Sigmoid colon (tissue), 7 donors: ENCODE data around the gene TMEM181. TPM values are rescaled to one million over a fixed set of nuclear protein-coding genes. Genes with fewer than 3 reads are reported as not detected.
A peak's percentile ranks its signal among the peaks of the same experiment; 100 is the strongest.
"Not testable (repeated sequence)": the region's sequence is repeated elsewhere in the genome, so short reads cannot be mapped to it uniquely, and the experiment has no call there.

Experiments used
- DNase-seq: peaks from one replicate; pipeline ENCODE4 v3.0.0-alpha.2; 2019
- H3K27ac ChIP-seq, 4 donors: fragments of 200-600 bp; sonication (generic); one replicate each; pipeline ENCODE4 v1.5.1; 2016 to 2019; ENCODE audit warnings: mild to moderate bottlenecking in 1 of 4
- H3K27me3 ChIP-seq, 3 donors: fragments of 200-600 bp; sonication (generic); one replicate each; pipeline ENCODE4 v1.5.1; 2019; ENCODE audit warnings: mild to moderate bottlenecking in 1 of 3
- H3K36me3 ChIP-seq, 4 donors: fragments of 200-600 bp; sonication (generic); one replicate each; pipeline ENCODE4 v1.5.1; 2016 to 2019
- H3K4me1 ChIP-seq, 4 donors: fragments of 200-600 bp; sonication (generic); one replicate each; pipeline ENCODE4 v1.5.1; 2017 to 2019
- H3K4me3 ChIP-seq, 4 donors: fragments of 200-600 bp; sonication (generic); one replicate each; pipeline ENCODE4 v1.5.1; 2017 to 2019; ENCODE audit warnings: mild to moderate bottlenecking in 2 of 4, moderate library complexity in 1 of 4
- H3K9me3 ChIP-seq, 4 donors: fragments of 200-600 bp in 3 of 4; sonication (generic) in 3 of 4; one replicate each; pipeline versions ENCODE4 v1.5.1 to v1.6.1; 2013 to 2019
- CTCF ChIP-seq, 4 experiments: fragments of 450-650 bp in 3 of 4; fragments of 200-600 bp in 1 of 4; IDR thresholded peaks; one replicate each; pipeline ENCODE4 v1.5.1; 2016 to 2019; ENCODE audit warnings: antibody characterized with exemption in 4 of 4, mild to moderate bottlenecking in 3 of 4, moderate library complexity in 2 of 4
- EP300 ChIP-seq, 4 donors: sonication (generic); formaldehyde crosslinking; IDR thresholded peaks; one replicate each; pipeline ENCODE4 v1.6.1; 2017; ENCODE audit warnings: antibody characterized with exemption in 4 of 4
- POLR2A ChIP-seq, 2 donors: fragments of 450-650 bp; IDR thresholded peaks; one replicate each; pipeline ENCODE4 v1.6.1; 2016; ENCODE audit warnings: antibody characterized with exemption in 2 of 2, mild to moderate bottlenecking in 2 of 2, moderate library complexity in 2 of 2
- POLR2AphosphoS5 ChIP-seq, 4 donors: sonication (generic); formaldehyde crosslinking; IDR thresholded peaks; one replicate each; pipeline ENCODE4 v1.6.1; 2017; ENCODE audit warnings: antibody characterized with exemption in 4 of 4
- WGBS, 2 donors: extraction: QIAGEN DNeasy Blood & Tissue Kit; methylation state at CpG; one replicate each; pipeline ENCODE4 v1.1.7; 2013; 5-methylcytosine and 5-hydroxymethylcytosine counted together
- intact Hi-C: fragments of 100-400 bp; cut with DNase I; formaldehyde crosslinking; loops from one replicate; pipeline ENCODE4 v1.15.1; 2023
- polyA plus RNA-seq, 3 donors: library from polyadenylated mRNA; stranded (reverse); fragments of 200-250 nt; gene quantifications; one replicate each; pipeline ENCODE4 v1.2.3, GENCODE V29; 2013
- total RNA-seq, 4 donors: library from RNA; depleted of rRNA; stranded (reverse); fragments of >200 nt; gene quantifications; one replicate each; pipeline ENCODE4 v1.1.0, GENCODE V29; 2016
- donor health status: healthy with polysubstance abuse.
- donor health status: Bipolar disorder and iron deficiency.
- donor health status: healthy.

Gene TMEM181
- total and polyA plus RNA-seq, 7 donors = 4.6 to 24.7 (median 20.8) TPM

- intact Hi-C loops = no loop called here
- no peak overlapping the region for H3K27ac ChIP-seq
- TF ChIP-seq POLR2AphosphoS5 (IDR thresholded peaks at IDR 0.05) (no peak), POLR2A (IDR thresholded peaks at IDR 0.05) (no peak), EP300 (IDR thresholded peaks at IDR 0.05) (no peak), CTCF (IDR thresholded peaks at IDR 0.05) (no peak)
- WGBS, 2 donors = 76 to 81% methylated on average over 7 of the region's 7 CpGs
- H3K27me3 ChIP-seq = no peaks in the 10 kb centered on the region
- no peaks in the 10 kb centered on the region for H3K9me3 ChIP-seq
- no peak for DNase-seq
- no peaks in the 10 kb centered on the region for H3K36me3 ChIP-seq
- peaks cover 0 to 9% (median 7%) of the 10 kb centered on the region in 4 donors for H3K4me1 ChIP-seq
- no peak overlapping the region for H3K4me3 ChIP-seq
Measured at GRCh38 chr6:158556113-158556512, 3.8 kb upstream of the TMEM181 start.

- H3K9me3 ChIP-seq, intact Hi-C loops, H3K36me3 ChIP-seq, H3K27me3 ChIP-seq, H3K27ac ChIP-seq, H3K4me3 ChIP-seq, DNase-seq: not testable (repeated sequence)
- H3K4me1 ChIP-seq = peaks cover 0 to 19% (median 17%) of the 10 kb centered on the region in 4 donors
- WGBS, 2 donors = 93 to 97% methylated on average over 3 of the region's 3 CpGs
Measured at GRCh38 chr6:158557110-158557509, 2.8 kb upstream of the TMEM181 start.

- Histone ChIP-seq H3K27ac (no peak overlapping the region), H3K9me3 (no peaks in the 10 kb centered on the region), H3K4me1 (peaks cover 0 to 23% (median 20%) of the 10 kb centered on the region in 4 donors), H3K27me3 (no peaks in the 10 kb centered on the region), H3K36me3 (no peaks in the 10 kb centered on the region), H3K4me3 (no peak overlapping the region)
- WGBS, 2 donors = 86% methylated on average over 5 of the region's 5 CpGs
- intact Hi-C loops = no loop called here
- no peak for DNase-seq
- no peak for TF ChIP-seq POLR2AphosphoS5 (IDR thresholded peaks at IDR 0.05)
- TF ChIP-seq EP300 (IDR thresholded peaks at IDR 0.05) = no peak
- no peak for TF ChIP-seq CTCF (IDR thresholded peaks at IDR 0.05)
- TF ChIP-seq POLR2A (IDR thresholded peaks at IDR 0.05) = no peak
Measured at GRCh38 chr6:158557927-158558326, 2.0 kb upstream of the TMEM181 start.

GRCh38 chr6:158558415-158559306, 1.2 kb upstream of the TMEM181 start:
- TF ChIP-seq POLR2A (IDR thresholded peaks at IDR 0.05) = no peak
- no peak for TF ChIP-seq POLR2AphosphoS5 (IDR thresholded peaks at IDR 0.05)
- no peak for TF ChIP-seq EP300 (IDR thresholded peaks at IDR 0.05)
- no peak for TF ChIP-seq CTCF (IDR thresholded peaks at IDR 0.05)
- H3K9me3 ChIP-seq = no peaks in the 10 kb centered on the region
- intact Hi-C loops = no loop called here
- no peak overlapping the region for H3K4me3 ChIP-seq
- no peak for DNase-seq
- peaks cover 0 to 28% (median 21%) of the 10 kb centered on the region in 4 donors for H3K4me1 ChIP-seq
- no peaks in the 10 kb centered on the region for H3K27me3 ChIP-seq
- 95 to 96% methylated on average over 14 of the region's 14 CpGs for WGBS, 2 donors
- H3K36me3 ChIP-seq = no peaks in the 10 kb centered on the region
- H3K27ac ChIP-seq = no peak overlapping the region

- 51 to 52% methylated on average over 14 of the region's 14 CpGs for WGBS, 2 donors
Measured at GRCh38 chr6:158559338-158559894, 475 bp upstream of the TMEM181 start.

More at GRCh38 chr6:158559338-158559894, 475 bp upstream of the TMEM181 start:
- no peak for DNase-seq
- peak overlapping the region; percentile 75 to 98 (median 88) for H3K4me3 ChIP-seq
- H3K9me3 ChIP-seq = no peaks in the 10 kb centered on the region
- intact Hi-C loops = no loop called here
- peaks cover 0 to 28% (median 21%) of the 10 kb centered on the region in 4 donors for H3K4me1 ChIP-seq
- H3K36me3 ChIP-seq = no peaks in the 10 kb centered on the region
- H3K27ac ChIP-seq = peak overlapping the region; percentile 88 to 98 (median 93)
- H3K27me3 ChIP-seq = no peaks in the 10 kb centered on the region
- no peak for TF ChIP-seq POLR2AphosphoS5 (IDR thresholded peaks at IDR 0.05)
- no peak for TF ChIP-seq POLR2A (IDR thresholded peaks at IDR 0.05)
